Cardiac atrium fibroblast (primary cell): ENCODE data around the gene GPS2. TPM values are rescaled to one million over a fixed set of nuclear protein-coding genes. Genes with fewer than 3 reads are reported as not detected.

Source experiments
- total RNA-seq: library from RNA; depleted of rRNA; stranded (reverse); fragments of >200 nt; gene quantifications from 2 replicates; pipeline ENCODE4 v1.2.3, GENCODE V29; 2015

GPS2 gene, protein sequence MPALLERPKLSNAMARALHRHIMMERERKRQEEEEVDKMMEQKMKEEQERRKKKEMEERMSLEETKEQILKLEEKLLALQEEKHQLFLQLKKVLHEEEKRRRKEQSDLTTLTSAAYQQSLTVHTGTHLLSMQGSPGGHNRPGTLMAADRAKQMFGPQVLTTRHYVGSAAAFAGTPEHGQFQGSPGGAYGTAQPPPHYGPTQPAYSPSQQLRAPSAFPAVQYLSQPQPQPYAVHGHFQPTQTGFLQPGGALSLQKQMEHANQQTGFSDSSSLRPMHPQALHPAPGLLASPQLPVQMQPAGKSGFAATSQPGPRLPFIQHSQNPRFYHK
- total RNA-seq = 35.7 and 67.1 TPM in 2 replicates

DNA sequence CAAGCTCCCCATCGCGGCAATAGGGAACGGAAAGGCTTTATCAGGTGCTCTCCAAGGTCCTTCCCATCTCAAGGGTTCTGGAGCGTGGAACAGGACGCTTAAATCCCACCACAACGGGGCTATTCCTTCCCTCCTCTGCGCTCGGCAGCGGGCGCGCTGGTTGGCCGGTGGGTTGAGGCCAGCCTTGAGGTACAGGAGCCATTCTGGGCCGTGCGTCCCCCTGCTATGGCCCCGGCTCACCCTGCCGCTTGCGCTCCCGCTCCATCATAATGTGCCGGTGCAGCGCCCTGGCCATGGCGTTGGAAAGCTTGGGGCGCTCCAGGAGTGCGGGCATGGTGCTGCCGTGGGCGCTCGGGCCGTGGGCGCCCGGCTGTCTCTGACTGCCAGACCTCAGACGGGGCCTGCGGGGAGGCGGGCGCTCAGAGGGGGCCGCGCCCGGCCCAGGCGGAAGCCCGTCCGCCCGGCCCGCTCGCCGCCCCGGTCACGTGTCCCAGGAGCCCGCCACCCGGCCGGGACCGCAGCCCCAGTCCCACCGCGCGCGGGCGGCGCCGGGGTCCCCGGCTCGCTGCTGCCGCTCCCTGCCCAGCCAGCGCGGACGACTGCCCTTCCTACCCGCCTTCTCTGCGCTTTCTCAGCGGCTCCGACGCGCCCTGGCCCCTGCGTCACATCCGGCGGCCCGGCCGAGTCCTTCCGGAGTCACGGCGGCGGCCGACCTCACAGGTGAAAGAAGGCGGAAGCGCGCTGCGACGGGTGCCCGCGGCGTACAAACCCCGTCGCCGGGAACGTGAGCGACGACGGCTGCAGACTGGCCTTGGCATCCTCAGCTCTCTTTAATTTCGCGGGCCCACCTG lies at the start of gene GPS2:
GPS2 (minus strand) TSS at position 642 of the 851 bp plus-strand sequence; CDS start at position 334, 308 bp downstream.

DNA sequence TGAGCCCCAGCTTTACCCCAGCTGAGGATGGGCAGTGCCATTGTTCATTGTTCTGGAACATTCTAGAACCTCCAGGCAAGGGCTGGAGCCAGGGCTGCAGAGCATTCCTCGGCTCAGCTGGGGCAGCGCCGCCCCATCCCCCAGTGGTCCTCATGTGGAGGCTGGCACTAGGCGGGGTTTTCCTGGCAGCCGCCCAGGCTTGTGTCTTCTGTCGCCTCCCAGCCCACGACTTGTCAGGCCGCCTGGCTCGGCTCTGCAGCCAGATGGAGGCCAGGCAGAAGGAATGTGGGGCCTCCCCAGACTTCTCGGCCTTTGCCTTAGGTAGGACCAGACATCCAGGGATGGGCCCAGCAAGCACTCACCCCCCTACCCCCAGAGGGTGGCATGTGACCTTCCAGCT lies 39.9 kb upstream of the GPS2 start, which contains the start of gene TMEM95:
TMEM95 (plus strand) TSS at position 104 of the 400 bp plus-strand sequence; CDS start at position 153, 49 bp downstream.

DNA sequence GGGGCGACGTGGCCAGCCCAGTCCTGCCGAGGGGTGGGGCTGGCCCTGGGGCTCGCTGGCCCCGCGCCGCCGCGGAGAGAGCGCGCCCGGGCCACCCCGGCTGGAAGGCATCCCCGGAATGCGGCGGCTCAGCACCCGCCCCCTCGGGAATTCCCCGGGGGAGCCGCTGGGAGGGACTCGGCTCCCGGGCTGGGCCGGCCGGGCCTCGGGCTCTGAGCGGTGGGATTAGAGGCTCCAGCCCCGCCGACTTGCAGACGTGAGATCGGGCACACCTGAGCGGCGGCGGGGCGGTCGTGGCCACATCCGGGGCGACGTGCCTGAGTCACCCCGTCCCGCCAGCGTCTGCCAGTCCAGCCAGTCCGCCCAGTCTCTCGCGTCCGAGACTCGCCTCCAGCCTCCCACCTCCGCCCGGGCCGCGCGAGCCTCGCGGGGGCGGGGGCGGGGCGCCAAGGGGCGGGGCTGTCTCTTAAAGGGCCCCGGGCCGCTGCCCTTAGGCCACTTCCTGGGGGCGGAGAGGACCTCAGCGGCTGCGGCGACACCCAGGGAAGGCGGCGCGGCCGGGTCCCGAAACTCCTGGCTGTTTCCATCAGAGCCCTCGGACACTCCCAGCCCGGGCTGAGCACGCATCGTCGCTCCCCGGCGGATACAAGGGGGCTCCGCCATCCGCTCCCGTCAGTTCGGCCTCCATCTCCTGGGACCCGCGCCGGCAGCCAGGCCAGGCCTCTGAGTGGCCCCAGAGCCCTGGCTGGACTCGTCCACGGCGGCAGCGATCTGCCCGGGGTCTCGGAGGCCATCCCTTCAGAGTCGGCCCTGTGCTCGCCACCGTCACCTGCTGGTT lies 36.7 kb upstream of the GPS2 start, which contains the start of gene KCTD11:
KCTD11 (plus strand) TSS at position 498 of the 838 bp plus-strand sequence.

DNA sequence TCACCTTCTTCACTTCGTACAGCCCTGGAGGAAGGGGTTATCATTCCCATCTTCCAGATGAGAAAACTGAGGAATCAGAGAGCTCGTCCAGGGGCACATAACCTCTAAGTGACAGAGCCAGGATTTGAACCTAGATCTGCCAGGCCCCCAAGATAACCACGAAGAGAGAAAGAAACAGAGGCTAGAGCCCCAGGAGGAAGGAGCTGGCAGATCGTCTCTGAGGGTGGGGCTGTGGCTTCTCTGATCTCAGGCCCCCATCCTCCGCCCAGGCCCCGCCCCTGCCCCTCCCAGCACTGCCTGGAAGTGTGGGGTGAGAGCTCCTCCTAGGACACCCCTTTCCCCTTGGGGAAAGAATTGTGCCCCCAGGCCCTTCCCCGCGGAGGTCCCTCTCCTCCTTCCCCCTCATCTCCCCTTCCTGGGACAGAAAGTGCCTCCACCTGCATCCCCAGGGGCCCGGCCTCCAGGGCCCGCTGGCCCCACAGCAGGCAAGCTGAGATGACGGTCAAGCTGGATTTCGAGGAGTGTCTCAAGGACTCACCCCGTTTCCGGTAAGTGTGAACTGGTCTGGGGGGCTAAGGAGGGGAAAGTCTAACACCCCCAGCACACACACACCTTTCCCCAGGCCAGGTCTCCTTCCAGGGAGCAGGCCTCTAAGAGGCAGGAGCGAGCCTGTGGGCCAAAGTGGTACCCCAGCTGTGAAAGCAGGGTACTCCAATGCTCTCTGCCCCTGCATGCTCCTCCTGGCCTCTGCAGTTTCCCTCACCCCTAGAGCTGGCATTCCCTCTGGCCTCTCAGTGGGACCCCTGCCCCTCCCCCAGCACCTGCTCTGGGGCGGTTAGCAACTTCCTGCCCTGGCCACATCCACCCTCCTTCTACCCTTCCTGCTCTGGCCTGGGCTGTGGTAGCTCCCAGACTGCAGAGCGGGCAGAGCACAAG lies 21.3 kb upstream of the GPS2 start, which contains the start of gene ACAP1:
ACAP1 (plus strand) TSS at position 290 of the 936 bp plus-strand sequence; CDS start at position 496, 206 bp downstream.

DNA sequence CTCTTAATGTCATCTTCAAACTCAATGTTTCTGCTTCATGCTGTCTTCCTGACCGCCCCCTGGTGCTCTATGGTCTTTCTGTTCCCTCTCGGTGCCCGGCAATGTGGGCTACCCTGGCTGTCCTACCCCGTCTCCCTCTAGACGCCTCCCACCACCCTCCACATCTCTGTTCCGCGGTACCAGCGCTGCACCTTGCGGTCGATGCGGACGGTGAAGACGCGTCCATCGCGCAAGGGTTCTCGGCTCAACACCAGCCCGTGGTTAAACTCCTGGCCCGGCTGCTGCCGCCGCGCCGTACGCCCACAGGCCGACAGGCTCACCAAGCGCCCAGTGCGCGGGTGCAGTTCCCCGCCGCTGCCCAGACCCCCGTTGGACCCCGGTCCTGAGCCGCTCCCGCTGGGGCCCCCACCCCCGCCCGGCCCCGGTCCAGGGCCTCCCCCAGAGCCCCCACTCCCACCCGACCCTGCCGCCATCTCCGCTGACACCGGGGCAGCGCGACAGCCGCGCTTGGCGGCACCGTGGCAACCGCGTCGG lies 13.7 kb upstream of the GPS2 start, which contains the start of gene NEURL4:
NEURL4 (minus strand) TSS at position 496 of the 534 bp plus-strand sequence; CDS start at position 473, 23 bp downstream.

DNA sequence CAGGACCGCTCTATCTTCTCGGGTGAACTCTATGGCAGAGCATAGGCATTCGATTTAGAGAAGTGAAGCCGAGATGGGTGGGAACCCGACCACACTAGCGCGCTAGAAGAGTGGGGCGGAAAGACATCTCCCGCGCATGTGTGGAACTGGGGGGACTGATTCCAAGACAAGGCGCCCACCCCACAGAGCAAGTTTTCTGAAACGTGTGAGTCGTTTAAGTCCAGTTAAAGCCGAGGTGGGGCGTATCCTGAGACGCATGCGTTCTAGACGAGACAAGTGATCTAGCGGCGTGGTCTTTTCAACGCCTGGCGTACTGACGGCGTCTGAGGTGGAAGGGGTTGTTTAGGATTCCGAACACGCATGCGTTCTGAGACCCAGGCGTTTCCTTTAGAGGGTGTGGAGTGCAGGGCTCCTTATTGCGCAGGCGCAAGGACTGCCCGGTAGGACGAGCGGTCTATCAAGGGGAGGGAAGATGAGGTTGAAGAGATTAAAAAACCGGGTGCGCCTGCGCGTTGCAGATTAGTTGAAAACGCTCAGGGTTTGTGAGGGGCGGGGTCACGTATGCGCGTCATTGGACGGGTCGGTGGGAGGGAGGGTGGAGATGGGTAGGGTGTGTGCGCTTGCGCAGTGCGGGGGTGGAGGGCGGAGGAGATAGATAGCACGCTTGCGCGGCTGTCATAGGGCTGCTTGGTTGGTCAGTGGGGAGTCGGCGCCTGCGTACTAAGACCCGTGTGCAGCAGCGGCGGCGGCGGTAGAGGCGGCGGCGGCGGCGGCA lies 8.1 kb downstream of the GPS2 start, which contains the start of gene EIF5A:
EIF5A (plus strand) TSS at position 718 of the 775 bp plus-strand sequence. CDS start 2,008 bp downstream, outside the sequence.

DNA sequence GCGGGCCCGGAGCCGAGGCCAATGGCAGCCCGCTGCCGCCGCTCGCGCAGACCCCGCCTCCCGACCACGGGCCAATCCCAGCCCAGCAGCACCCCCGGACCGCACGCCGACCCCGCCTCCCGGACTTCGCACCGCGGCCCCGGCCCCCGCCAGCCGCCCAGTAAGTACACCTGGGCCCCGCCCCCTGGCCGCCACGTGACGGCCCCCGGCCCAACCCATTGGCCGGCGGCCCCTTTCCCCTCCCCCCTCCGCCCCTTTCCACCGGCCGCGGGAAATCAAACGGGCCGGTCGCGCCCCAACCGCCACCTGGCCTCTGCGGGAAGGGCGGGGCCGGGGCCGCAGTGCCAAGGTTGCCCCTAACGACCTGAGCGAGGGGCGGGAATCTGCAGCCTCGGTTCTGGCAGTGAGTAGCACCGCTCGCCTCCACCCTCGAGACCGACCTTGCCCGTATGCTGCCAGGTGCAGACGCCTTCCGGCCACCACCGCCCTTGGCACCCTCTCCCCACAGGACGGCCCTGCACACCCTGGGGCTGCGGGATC lies 20.5 kb downstream of the GPS2 start, which contains the start of gene YBX2:
YBX2 (minus strand) TSS at position 26 of the 540 bp plus-strand sequence. CDS start 139 bp downstream, outside the sequence.

DNA sequence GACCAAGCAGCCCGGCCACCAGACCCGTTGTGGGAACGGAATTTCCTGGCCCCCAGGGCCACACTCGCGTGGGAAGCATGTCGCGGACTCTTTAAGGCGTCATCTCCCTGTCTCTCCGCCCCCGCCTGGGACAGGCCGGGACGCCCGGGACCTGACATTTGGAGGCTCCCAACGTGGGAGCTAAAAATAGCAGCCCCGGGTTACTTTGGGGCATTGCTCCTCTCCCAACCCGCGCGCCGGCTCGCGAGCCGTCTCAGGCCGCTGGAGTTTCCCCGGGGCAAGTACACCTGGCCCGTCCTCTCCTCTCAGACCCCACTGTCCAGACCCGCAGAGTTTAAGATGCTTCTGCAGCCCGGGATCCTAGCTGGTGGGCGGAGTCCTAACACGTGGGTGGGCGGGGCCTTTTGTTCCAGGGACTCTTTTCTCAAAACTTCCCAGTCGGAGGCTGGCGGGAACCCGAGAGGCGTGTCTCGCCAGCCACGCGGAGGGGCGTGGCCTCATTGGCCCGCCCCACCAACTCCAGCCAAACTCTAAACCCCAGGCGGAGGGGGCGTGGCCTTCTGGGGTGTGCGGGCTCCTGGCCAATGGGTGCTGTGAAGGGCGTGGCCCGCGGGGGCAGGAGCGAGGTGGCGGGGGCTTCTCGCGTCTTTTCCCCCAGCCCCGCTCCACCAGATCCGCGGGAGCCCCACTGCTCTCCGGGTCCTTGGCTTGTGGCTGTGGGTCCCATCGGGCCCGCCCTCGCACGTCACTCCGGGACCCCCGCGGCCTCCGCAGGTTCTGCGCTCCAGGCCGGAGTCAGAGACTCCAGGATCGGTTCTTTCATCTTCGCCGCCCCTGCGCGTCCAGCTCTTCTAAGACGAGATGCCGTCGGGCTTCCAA lies 33.8 kb downstream of the GPS2 start, which contains the start of gene SLC2A4:
SLC2A4 (plus strand) TSS at position 645 of the 879 bp plus-strand sequence; CDS start at position 862, 217 bp downstream.

Other genes with a start within 250 kb of the GPS2 start
- gene CLEC10A, start 235.1 kb downstream of the GPS2 start, total RNA-seq = not detected in 2 replicates
- gene ASGR2, start 200.5 kb downstream of the GPS2 start, total RNA-seq = not detected in 2 replicates
- gene ASGR1, start 136.0 kb downstream of the GPS2 start, total RNA-seq = 0.18 and 1.1 TPM in 2 replicates
- gene DLG4, start 95.5 kb downstream of the GPS2 start, total RNA-seq = 17.3 and 17.7 TPM in 2 replicates
- 559 and 643 TPM in 2 replicates for gene ACADVL, start 95.4 kb downstream of the GPS2 start, total RNA-seq
- 33.4 and 33.9 TPM in 2 replicates for gene DVL2, start 80.8 kb downstream of the GPS2 start, total RNA-seq
- gene PHF23, start 75.9 kb downstream of the GPS2 start, total RNA-seq = 41.3 and 81.2 TPM in 2 replicates
- 160 and 299 TPM in 2 replicates for gene GABARAP, start 72.9 kb downstream of the GPS2 start, total RNA-seq
- 65.3 and 66.3 TPM in 2 replicates for gene CTDNEP1, start 63.6 kb downstream of the GPS2 start, total RNA-seq
- 22.5 and 28.7 TPM in 2 replicates for gene ELP5, start 63.1 kb downstream of the GPS2 start, total RNA-seq
- 0.16 and 2.0 TPM in 2 replicates for gene CLDN7, start 52.9 kb downstream of the GPS2 start, total RNA-seq
- 0.18 TPM in 1 of 2 replicates, not detected in the other for gene SLC2A4, start 33.6 kb downstream of the GPS2 start, total RNA-seq
- gene YBX2, start 20.7 kb downstream of the GPS2 start, total RNA-seq = not detected in 2 replicates
- 521 and 571 TPM in 2 replicates for gene EIF5A, start 7.7 kb downstream of the GPS2 start, total RNA-seq
- 10.8 and 15.7 TPM in 2 replicates for gene NEURL4, start 14.0 kb upstream of the GPS2 start, total RNA-seq
- not detected in 2 replicates for gene ACAP1, start 21.2 kb upstream of the GPS2 start, total RNA-seq
- 14.9 and 20.6 TPM in 2 replicates for gene KCTD11, start 36.8 kb upstream of the GPS2 start, total RNA-seq
- gene TMEM95, start 39.8 kb upstream of the GPS2 start, total RNA-seq = not detected in 2 replicates
- under 0.01 and 0.18 TPM in 2 replicates for gene TNK1, start 65.7 kb upstream of the GPS2 start, total RNA-seq
- gene PLSCR3, start 79.2 kb upstream of the GPS2 start, total RNA-seq = 62.9 and 82.3 TPM in 2 replicates
- gene TMEM256, start 88.7 kb upstream of the GPS2 start, total RNA-seq = 147 and 158 TPM in 2 replicates
- 7.8 and 12.5 TPM in 2 replicates for gene NLGN2, start 92.5 kb upstream of the GPS2 start, total RNA-seq
- gene SPEM1, start 105.0 kb upstream of the GPS2 start, total RNA-seq = not detected in 2 replicates
- not detected in 2 replicates for gene SPEM2, start 110.3 kb upstream of the GPS2 start, total RNA-seq
- not detected in 2 replicates for gene SPEM3, start 113.5 kb upstream of the GPS2 start, total RNA-seq
- gene TMEM102, start 120.1 kb upstream of the GPS2 start, total RNA-seq = 2.9 and 3.8 TPM in 2 replicates
- gene FGF11, start 124.2 kb upstream of the GPS2 start, total RNA-seq = 1.8 and 3.4 TPM in 2 replicates
- gene CHRNB1, start 129.7 kb upstream of the GPS2 start, total RNA-seq = 6.9 and 8.3 TPM in 2 replicates
- gene ZBTB4, start 164.3 kb upstream of the GPS2 start, total RNA-seq = 20.4 and 27.2 TPM in 2 replicates
- not detected in 2 replicates for gene SLC35G6, start 166.1 kb upstream of the GPS2 start, total RNA-seq
- gene POLR2A, start 169.0 kb upstream of the GPS2 start, total RNA-seq = 57.0 and 69.2 TPM in 2 replicates
- 39.2 and 40.1 TPM in 2 replicates for gene TNFSF12, start 233.7 kb upstream of the GPS2 start, total RNA-seq
- gene TNFSF13, start 243.4 kb upstream of the GPS2 start, total RNA-seq = 2.8 and 11.4 TPM in 2 replicates
- 42.2 and 62.5 TPM in 2 replicates for gene SENP3, start 246.6 kb upstream of the GPS2 start, total RNA-seq